Suprapubic skin (tissue), 4 donors: ENCODE data around the gene PPP2R2B.

Experiments used
- EP300 ChIP-seq: sonication (generic); formaldehyde crosslinking; IDR thresholded peaks from one replicate; pipeline ENCODE4 v1.6.1; 2017; ENCODE audit warnings: antibody characterized with exemption
- POLR2A ChIP-seq, 2 donors: fragments of 450-650 bp; IDR thresholded peaks; one replicate each; pipeline ENCODE4 v1.6.1; 2017; ENCODE audit warnings: antibody characterized with exemption in 2 of 2, mild to moderate bottlenecking in 2 of 2, moderate library complexity in 2 of 2
- POLR2AphosphoS5 ChIP-seq, 3 donors: sonication (generic); formaldehyde crosslinking; IDR thresholded peaks; one replicate each; pipeline ENCODE4 v1.6.1; 2017; ENCODE audit warnings: antibody characterized with exemption in 3 of 3
- TF ChIP-seq, protein P1 (sequence below), 2 donors: fragments of 200-600 bp in 1 of 2; fragments of 450-650 bp in 1 of 2; sonication (generic) in 1 of 2; IDR thresholded peaks; one replicate each; pipeline ENCODE4 v1.5.1; 2016 to 2019; ENCODE audit warnings: antibody characterized with exemption in 2 of 2, mild to moderate bottlenecking in 1 of 2, moderate library complexity in 1 of 2

GRCh38 chr5:146744068-146744745 is 134.3 kb downstream of the PPP2R2B start:
- TF ChIP-seq, protein P1, sequence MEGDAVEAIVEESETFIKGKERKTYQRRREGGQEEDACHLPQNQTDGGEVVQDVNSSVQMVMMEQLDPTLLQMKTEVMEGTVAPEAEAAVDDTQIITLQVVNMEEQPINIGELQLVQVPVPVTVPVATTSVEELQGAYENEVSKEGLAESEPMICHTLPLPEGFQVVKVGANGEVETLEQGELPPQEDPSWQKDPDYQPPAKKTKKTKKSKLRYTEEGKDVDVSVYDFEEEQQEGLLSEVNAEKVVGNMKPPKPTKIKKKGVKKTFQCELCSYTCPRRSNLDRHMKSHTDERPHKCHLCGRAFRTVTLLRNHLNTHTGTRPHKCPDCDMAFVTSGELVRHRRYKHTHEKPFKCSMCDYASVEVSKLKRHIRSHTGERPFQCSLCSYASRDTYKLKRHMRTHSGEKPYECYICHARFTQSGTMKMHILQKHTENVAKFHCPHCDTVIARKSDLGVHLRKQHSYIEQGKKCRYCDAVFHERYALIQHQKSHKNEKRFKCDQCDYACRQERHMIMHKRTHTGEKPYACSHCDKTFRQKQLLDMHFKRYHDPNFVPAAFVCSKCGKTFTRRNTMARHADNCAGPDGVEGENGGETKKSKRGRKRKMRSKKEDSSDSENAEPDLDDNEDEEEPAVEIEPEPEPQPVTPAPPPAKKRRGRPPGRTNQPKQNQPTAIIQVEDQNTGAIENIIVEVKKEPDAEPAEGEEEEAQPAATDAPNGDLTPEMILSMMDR (IDR thresholded peaks at IDR 0.05), result no peak
- TF ChIP-seq POLR2AphosphoS5 (IDR thresholded peaks at IDR 0.05) (no peak), POLR2A (IDR thresholded peaks at IDR 0.05) (no peak), EP300 (no peak)
